Mucosa of rectum (tissue), 2 donors: ENCODE measurements around the gene CCDC158.
"Not testable (repeated sequence)": the region's sequence is repeated elsewhere in the genome, so short reads cannot be mapped to it uniquely, and the experiment has no call there.

Experiments
- H3K27ac ChIP-seq, 2 donors: one replicate each; pipeline ENCODE4 v1.7.0; 2013; ENCODE audit warnings: inconsistent platforms in 2 of 2, low read depth in 2 of 2, low read length in 2 of 2
- H3K27me3 ChIP-seq, 2 donors: one replicate each; pipeline ENCODE4 v1.7.0; 2013; ENCODE audit warnings: low read length in 2 of 2; ENCODE audit not compliant: control insufficient read depth in 2 of 2, insufficient read depth in 2 of 2
- H3K36me3 ChIP-seq, 2 donors: one replicate each; pipeline ENCODE4 v1.7.0; 2013; ENCODE audit warnings: low read length in 2 of 2; ENCODE audit not compliant: control insufficient read depth in 2 of 2, insufficient read depth in 2 of 2
- H3K4me1 ChIP-seq, 2 donors: one replicate each; pipeline ENCODE4 v1.7.0; 2013; ENCODE audit warnings: low read length in 2 of 2, mild to moderate bottlenecking in 1 of 2; ENCODE audit not compliant: control insufficient read depth in 2 of 2, insufficient read depth in 2 of 2
- H3K4me3 ChIP-seq, 2 donors: one replicate each; pipeline ENCODE4 v1.7.0; 2013; ENCODE audit warnings: low read length in 2 of 2
- H3K9ac ChIP-seq, 2 donors: one replicate each; pipeline ENCODE4 v1.7.0; 2013; ENCODE audit warnings: low read length in 2 of 2, low read depth in 1 of 2, mild to moderate bottlenecking in 1 of 2
- H3K9me3 ChIP-seq, 2 donors: one replicate each; pipeline ENCODE4 v1.7.0; 2013; ENCODE audit warnings: low read length in 2 of 2; ENCODE audit not compliant: control insufficient read depth in 2 of 2
- donor health status: healthy.
- donor health status: Normal muscosa, but diverticular disease.

The CCDC158 gene

GRCh38 chr4:76420762-76421581, at the start of gene CCDC158:
TSS of gene CCDC158 (minus strand) at chr4:76421141. CDS start at chr4:76403207, 17,934 bp downstream.
- no peaks in the 10 kb centered on the region for H3K9me3 ChIP-seq
- H3K9ac ChIP-seq = peak within 1 kb of the TSS; percentile 14 to 59
- H3K27ac ChIP-seq = no peak within 1 kb of the TSS
- peak within 1 kb of the TSS; percentile 52 to 56 for H3K4me3 ChIP-seq
- H3K27me3 ChIP-seq = no peaks in the 10 kb centered on the region
- peaks cover 0 to 6% of the 10 kb centered on the region in 2 donors for H3K4me1 ChIP-seq
- no peaks in the 10 kb centered on the region for H3K36me3 ChIP-seq

- H3K27ac ChIP-seq = no peak overlapping the region
- no peaks in the 10 kb centered on the region for H3K27me3 ChIP-seq
- no peaks in the 10 kb centered on the region for H3K36me3 ChIP-seq
- H3K9ac ChIP-seq = no peak overlapping the region
- no peaks in the 10 kb centered on the region for H3K4me1 ChIP-seq
- H3K9me3 ChIP-seq = no peaks in the 10 kb centered on the region
- no peak overlapping the region for H3K4me3 ChIP-seq
Measured at GRCh38 chr4:76470532-76470931, 49.6 kb upstream of the CCDC158 start.

- Histone ChIP-seq H3K9me3 (no peaks in the 10 kb centered on the region), H3K4me3 (no peak overlapping the region), H3K4me1 (no peaks in the 10 kb centered on the region), H3K27me3 (no peaks in the 10 kb centered on the region), H3K27ac (no peak overlapping the region), H3K36me3 (no peaks in the 10 kb centered on the region), H3K9ac (no peak overlapping the region)
Measured at GRCh38 chr4:76470064-76470463, 49.1 kb upstream of the CCDC158 start.

GRCh38 chr4:76463568-76463967, 42.6 kb upstream of the CCDC158 start:
- no peak overlapping the region for H3K9ac ChIP-seq
- H3K4me3 ChIP-seq = no peak overlapping the region
- H3K27ac ChIP-seq = no peak overlapping the region
- H3K36me3 ChIP-seq = no peaks in the 10 kb centered on the region
- no peaks in the 10 kb centered on the region for H3K27me3 ChIP-seq
- H3K9me3 ChIP-seq = peaks cover 0 to 2% of the 10 kb centered on the region in 2 donors
- no peaks in the 10 kb centered on the region for H3K4me1 ChIP-seq

GRCh38 chr4:76459291-76459723, 38.4 kb upstream of the CCDC158 start:
- no peaks in the 10 kb centered on the region for H3K4me1 ChIP-seq
- no peak overlapping the region for H3K4me3 ChIP-seq
- H3K27me3 ChIP-seq = no peaks in the 10 kb centered on the region
- no peak overlapping the region for H3K27ac ChIP-seq
- peaks cover 0 to 2% of the 10 kb centered on the region in 2 donors for H3K9me3 ChIP-seq
- no peaks in the 10 kb centered on the region for H3K36me3 ChIP-seq
- no peak overlapping the region for H3K9ac ChIP-seq

- Histone ChIP-seq H3K9ac (no peak overlapping the region), H3K4me1 (no peaks in the 10 kb centered on the region), H3K27ac (no peak overlapping the region), H3K9me3 (peaks cover 0 to 2% of the 10 kb centered on the region in 2 donors), H3K36me3 (no peaks in the 10 kb centered on the region), H3K27me3 (no peaks in the 10 kb centered on the region), H3K4me3 (no peak overlapping the region)
Measured at GRCh38 chr4:76458825-76459224, 37.9 kb upstream of the CCDC158 start.

- H3K36me3 ChIP-seq = no peaks in the 10 kb centered on the region
- no peak overlapping the region for H3K27ac ChIP-seq
- H3K4me3 ChIP-seq = no peak overlapping the region
- H3K27me3 ChIP-seq = no peaks in the 10 kb centered on the region
- no peaks in the 10 kb centered on the region for H3K9me3 ChIP-seq
- H3K4me1 ChIP-seq = no peaks in the 10 kb centered on the region
- no peak overlapping the region for H3K9ac ChIP-seq
Measured at GRCh38 chr4:76458297-76458696, 37.4 kb upstream of the CCDC158 start.

GRCh38 chr4:76457885-76458284, 36.9 kb upstream of the CCDC158 start:
- Histone ChIP-seq H3K36me3 (no peaks in the 10 kb centered on the region), H3K27ac (no peak overlapping the region), H3K9ac (no peak overlapping the region), H3K4me3 (no peak overlapping the region), H3K9me3 (no peaks in the 10 kb centered on the region), H3K27me3 (no peaks in the 10 kb centered on the region), H3K4me1 (no peaks in the 10 kb centered on the region)

- not testable (repeated sequence) for H3K9me3 ChIP-seq, H3K27me3 ChIP-seq, H3K4me1 ChIP-seq, H3K27ac ChIP-seq, H3K9ac ChIP-seq, H3K36me3 ChIP-seq, H3K4me3 ChIP-seq
Measured at GRCh38 chr4:76454073-76454472, 33.1 kb upstream of the CCDC158 start.

- H3K36me3 ChIP-seq = no peaks in the 10 kb centered on the region
- no peaks in the 10 kb centered on the region for H3K9me3 ChIP-seq
- H3K9ac ChIP-seq = no peak overlapping the region
- no peaks in the 10 kb centered on the region for H3K27me3 ChIP-seq
- H3K27ac ChIP-seq = no peak overlapping the region
- no peaks in the 10 kb centered on the region for H3K4me1 ChIP-seq
- no peak overlapping the region for H3K4me3 ChIP-seq
Measured at GRCh38 chr4:76453232-76453631, 32.3 kb upstream of the CCDC158 start.
